IMR-90 (cell line): ENCODE data around the gene ABCA4. TPM values are rescaled to one million over a fixed set of nuclear protein-coding genes. Genes with fewer than 3 reads are reported as not detected.
"Not testable (repeated sequence)": the region's sequence is repeated elsewhere in the genome, so short reads cannot be mapped to it uniquely, and the experiment has no call there.

ENCODE experiments used
- ATAC-seq: fragments of 200-7000 bp; cut with Tn5 transposase; 2 replicates; pipeline ENCODE4 v1.9.1; 2020; ENCODE audit warnings: low read depth, mild to moderate bottlenecking, moderate library complexity
- BruUV-seq: library from RNA; stranded (reverse); fragments of 400-500 nt; replicated peaks from 2 replicates; lab custom pipeline; 2021; lab: Mats Ljungman, UMichigan
- CTCF ChIA-PET: fragments of 300-600 bp; formaldehyde crosslinking; extraction: SDS; loops from one replicate; lab custom pipeline; 2021; ENCODE audit warnings: antibody characterized with exemption; lab: Yijun Ruan, JAX
- POLR2A ChIA-PET: fragments of 300-600 bp; sonication (Branson Sonifier 250); formaldehyde crosslinking; loops from one replicate; lab custom pipeline; 2022; ENCODE audit warnings: antibody characterized with exemption; ENCODE audit not compliant: unreplicated experiment; lab: Charles Lee
- DNase-seq: peaks from one replicate; pipeline ENCODE4 v3.0.0; 2013
- H2AFZ ChIP-seq: replicated peaks from 2 replicates; pipeline ENCODE3; 2013; ENCODE audit warnings: low read length, mild to moderate bottlenecking; ENCODE audit not compliant: poor library complexity
- H2AK5ac ChIP-seq: 2 replicates; pipeline ENCODE4 v1.6.1; 2013; ENCODE audit warnings: low read depth, low read length, inconsistent platforms
- H2AK9ac ChIP-seq: replicated peaks from 2 replicates; pipeline ENCODE3; 2013; ENCODE audit warnings: mild to moderate bottlenecking, low read depth, low read length, moderate library complexity; ENCODE audit not compliant: poor library complexity
- H2BK120ac ChIP-seq: 2 replicates; pipeline ENCODE4 v1.6.1; 2013; ENCODE audit warnings: low read depth, low read length, inconsistent platforms
- H2BK15ac ChIP-seq: 3 replicates; pipeline ENCODE4 v1.6.1; 2013; ENCODE audit warnings: low read depth, low read length, inconsistent platforms
- H2BK20ac ChIP-seq: 2 replicates; pipeline ENCODE4 v1.6.1; 2013; ENCODE audit warnings: low read depth, mild to moderate bottlenecking, inconsistent platforms, low read length, moderate library complexity
- H2BK5ac ChIP-seq: 2 replicates; pipeline ENCODE4 v1.6.1; 2013; ENCODE audit warnings: mild to moderate bottlenecking, low read depth, low read length, inconsistent platforms; ENCODE audit not compliant: poor library complexity, severe bottlenecking
- H3K14ac ChIP-seq: replicated peaks from 2 replicates; pipeline ENCODE4 v1.6.1; 2013; ENCODE audit warnings: low read depth, low read length, inconsistent platforms
- H3K18ac ChIP-seq: 2 replicates; pipeline ENCODE4 v1.6.1; 2013; ENCODE audit warnings: low read depth, low read length, control low read depth
- H3K23ac ChIP-seq: 2 replicates; pipeline ENCODE4 v1.6.1; 2013; ENCODE audit warnings: low read depth, low read length, inconsistent platforms
- H3K27ac ChIP-seq: 2 replicates; pipeline ENCODE4 v1.5.1; 2013; ENCODE audit warnings: mild to moderate bottlenecking, control low read depth, low read length; ENCODE audit not compliant: insufficient read depth
- H3K27me3 ChIP-seq: 2 replicates; pipeline ENCODE4 v1.6.1; 2013; ENCODE audit warnings: low read length; ENCODE audit not compliant: control insufficient read depth, insufficient read depth
- H3K36me3 ChIP-seq: 2 replicates; pipeline ENCODE4 v1.6.1; 2013; ENCODE audit warnings: low read length, mixed read lengths; ENCODE audit not compliant: control insufficient read depth, insufficient read depth
- H3K4ac ChIP-seq: 2 replicates; pipeline ENCODE4 v1.6.1; 2013; ENCODE audit warnings: low read depth, low read length, inconsistent platforms
- H3K4me1 ChIP-seq: 2 replicates; pipeline ENCODE4 v1.6.1; 2013; ENCODE audit warnings: low read length, mixed read lengths; ENCODE audit not compliant: control insufficient read depth, insufficient read depth
- H3K4me2 ChIP-seq: 2 replicates; pipeline ENCODE4 v1.6.1; 2013; ENCODE audit warnings: low read depth, mild to moderate bottlenecking, control low read depth, low read length, moderate library complexity
- H3K4me3 ChIP-seq: 2 replicates; pipeline ENCODE4 v1.5.1; 2013; ENCODE audit warnings: low read depth, mild to moderate bottlenecking, control low read depth, low read length, moderate library complexity; ENCODE audit not compliant: insufficient read depth
- H3K56ac ChIP-seq: 2 replicates; pipeline ENCODE4 v1.6.1; 2013; ENCODE audit warnings: low read length, inconsistent platforms; ENCODE audit not compliant: insufficient read depth; ENCODE audit errors: extremely low read depth
- H3K79me1 ChIP-seq, 2 experiments: 2 replicates each; pipeline ENCODE4 v1.6.1; 2013; ENCODE audit warnings: low read length in 2 of 2, inconsistent platforms in 1 of 2, low read depth in 1 of 2
- H3K9ac ChIP-seq: 2 replicates; pipeline ENCODE4 v1.6.1; 2013; ENCODE audit warnings: low read depth, low read length, control low read depth
- H3K9me1 ChIP-seq: 2 replicates; pipeline ENCODE4 v1.6.1; 2013; ENCODE audit warnings: low read length, inconsistent platforms; ENCODE audit not compliant: insufficient read depth
- H3K9me3 ChIP-seq: 2 replicates; pipeline ENCODE4 v1.6.1; 2013; ENCODE audit warnings: low read length; ENCODE audit not compliant: control insufficient read depth, insufficient read depth
- H4K20me1 ChIP-seq: 2 replicates; pipeline ENCODE4 v1.6.1; 2013; ENCODE audit warnings: low read length, inconsistent platforms; ENCODE audit not compliant: insufficient read depth
- H4K5ac ChIP-seq: 2 replicates; pipeline ENCODE4 v1.6.1; 2013; ENCODE audit warnings: mild to moderate bottlenecking, low read depth, low read length, control low read depth
- H4K8ac ChIP-seq, 2 experiments: 2 replicates each; pipeline ENCODE4 v1.6.1; 2013; ENCODE audit warnings: low read depth in 2 of 2, low read length in 2 of 2, control low read depth in 1 of 2, inconsistent platforms in 1 of 2
- H4K91ac ChIP-seq: 2 replicates; pipeline ENCODE4 v1.6.1; 2013; ENCODE audit warnings: low read depth, low read length, inconsistent platforms; ENCODE audit not compliant: insufficient read depth
- WGBS, 2 experiments: methylation state at CpG; one replicate each; pipeline versions ENCODE4 v1.1.5 to v1.1.7; 2013; ENCODE audit warnings: missing lambda C conversion rate in 2 of 2; ENCODE audit not compliant: insufficient read length in 1 of 2; ENCODE audit errors: extremely low coverage in 2 of 2; 5-methylcytosine and 5-hydroxymethylcytosine counted together
- dilution Hi-C: fragments of 300-500 bp; cut with HindIII; formaldehyde crosslinking; loops from one replicate; pipeline ENCODE4 v1.14.3; 2018; ENCODE audit warnings: low sequenced_read_pairs; ENCODE audit not compliant: unreplicated experiment
- in situ Hi-C: fragments of 300-500 bp; cut with MboI; formaldehyde crosslinking; loops from 3 replicates; pipeline ENCODE4 v1.14.3; 2019; ENCODE audit warnings: low sequenced_read_pairs, inconsistent platforms, mixed read lengths
- intact Hi-C: fragments of 100-400 bp; cut with micrococcal nuclease; formaldehyde crosslinking; loops from 2 replicates; pipeline ENCODE4 v1.10.0; 2022
- polyA plus RNA-seq, 3 experiments: library from polyadenylated mRNA; depleted of rRNA; stranded (reverse); fragments of >200 nt; gene quantifications; 2 replicates each; pipeline ENCODE4 v1.2.3, GENCODE V29; 2012; ENCODE audit warnings: low replicate concordance in 1 of 3
- total RNA-seq: library from RNA; depleted of rRNA; stranded (reverse); fragments of >200 nt; gene quantifications from 2 replicates; pipeline ENCODE4 v1.2.3, GENCODE V29; 2012

Gene ABCA4
- total and polyA plus RNA-seq, 2 of the 4 experiments (the other 2 are of a cell fraction) = under 0.01 to 0.36 TPM

- in situ Hi-C loops, H3K18ac ChIP-seq, H3K4me3 ChIP-seq, H3K27ac ChIP-seq, H2BK5ac ChIP-seq, H4K20me1 ChIP-seq, H4K8ac ChIP-seq, H3K4ac ChIP-seq, intact Hi-C loops, H2AFZ ChIP-seq, H2BK15ac ChIP-seq, H3K4me2 ChIP-seq, H2AK5ac ChIP-seq, H3K14ac ChIP-seq, H3K27me3 ChIP-seq, H3K36me3 ChIP-seq, H3K9ac ChIP-seq, H3K9me3 ChIP-seq, H4K91ac ChIP-seq, POLR2A ChIA-PET, BruUV-seq, ATAC-seq, H2BK20ac ChIP-seq, H4K5ac ChIP-seq, H2BK120ac ChIP-seq, H3K56ac ChIP-seq, CTCF ChIA-PET, H3K9me1 ChIP-seq, H2AK9ac ChIP-seq, H3K23ac ChIP-seq, H3K79me1 ChIP-seq, DNase-seq, dilution Hi-C loops: not testable (repeated sequence)
- peaks cover 14% of the 10 kb centered on the region for H3K4me1 ChIP-seq
- WGBS, 2 experiments = no CpG with 5 or more reads among the region's 3 CpGs
These were observed 130.5 kb downstream of the ABCA4 start for GRCh38 chr1:93990477-93990876.
